M059J (cell line): Measurements from ENCODE around the gene ADGRL3. TPM values are rescaled to one million over a fixed set of nuclear protein-coding genes. Genes with fewer than 3 reads are reported as not detected.

Experiments used
- DNase-seq: peaks from one replicate; pipeline ENCODE4 v3.0.0-alpha.2; 2012; ENCODE audit warnings: low read depth
- total RNA-seq: library from RNA; depleted of rRNA; stranded (reverse); fragments of >200 nt; shearing (Covaris generic); gene quantifications from 2 replicates; pipeline ENCODE4 v1.2.3, GENCODE V29; 2014; rRNA removed

ADGRL3 gene
- 0.07 TPM in 1 of 2 replicates, not detected in the other for total RNA-seq

- DNase-seq = no peak
These were observed at the start of gene ADGRL3 for GRCh38 chr4:61200187-61200915. Gene ADGRL3 (plus strand): TSS chr4:61200326.

- no peak for DNase-seq
These were observed 47.7 kb upstream of the ADGRL3 start for GRCh38 chr4:61152433-61152832.

GRCh38 chr4:61160478-61160877 is 39.6 kb upstream of the ADGRL3 start:
- no peak for DNase-seq

- no peak for DNase-seq
These were observed 38.0 kb upstream of the ADGRL3 start for GRCh38 chr4:61162116-61162515.

- no peak for DNase-seq
These were observed 26.3 kb upstream of the ADGRL3 start for GRCh38 chr4:61173799-61174198.

- no peak for DNase-seq
These were observed 24.6 kb upstream of the ADGRL3 start for GRCh38 chr4:61175495-61175894.

GRCh38 chr4:61177367-61177766 is 22.8 kb upstream of the ADGRL3 start:
- DNase-seq = no peak

GRCh38 chr4:61180405-61180804 is 19.7 kb upstream of the ADGRL3 start:
- no peak for DNase-seq

GRCh38 chr4:61182915-61183314 is 17.2 kb upstream of the ADGRL3 start:
- DNase-seq = no peak

GRCh38 chr4:61185288-61185687 is 14.8 kb upstream of the ADGRL3 start:
- no peak for DNase-seq

GRCh38 chr4:61192392-61192791 is 7.7 kb upstream of the ADGRL3 start:
- no peak for DNase-seq

GRCh38 chr4:61193863-61194262 is 6.3 kb upstream of the ADGRL3 start:
- no peak for DNase-seq

- no peak for DNase-seq
These were observed 5.6 kb upstream of the ADGRL3 start for GRCh38 chr4:61194571-61194970.

GRCh38 chr4:61195101-61195500 is 5.0 kb upstream of the ADGRL3 start:
- DNase-seq = no peak

- DNase-seq = no peak
These were observed 1.4 kb upstream of the ADGRL3 start for GRCh38 chr4:61198686-61199085.

GRCh38 chr4:61199873-61200186 is 296 bp upstream of the ADGRL3 start:
- DNase-seq = no peak

- no peak for DNase-seq
These were observed 895 bp downstream of the ADGRL3 start for GRCh38 chr4:61200916-61201526.

GRCh38 chr4:61201561-61201960 is 1.4 kb downstream of the ADGRL3 start:
- no peak for DNase-seq

- no peak for DNase-seq
These were observed 2.0 kb downstream of the ADGRL3 start for GRCh38 chr4:61201961-61202637.

GRCh38 chr4:61202638-61203435 is 2.7 kb downstream of the ADGRL3 start:
- no peak for DNase-seq

GRCh38 chr4:61203436-61203790 is 3.3 kb downstream of the ADGRL3 start:
- no peak for DNase-seq

- peak; percentile 0 for DNase-seq
These were observed 4.4 kb downstream of the ADGRL3 start for GRCh38 chr4:61204353-61205060.
